PC-9 (cell line): ENCODE data around the gene PPP1CC.

Source experiments
- CTCF ChIP-seq: fragments of 200-600 bp; sonication (generic); conservative IDR thresholded peaks from 2 replicates; pipeline ENCODE4 v1.6.1; 2017; ENCODE audit warnings: mixed run types, antibody characterized with exemption, mild to moderate bottlenecking, moderate library complexity
- EZH2 ChIP-seq: fragments of 200-600 bp; sonication (generic); IDR thresholded peaks from 2 replicates; pipeline ENCODE4 v1.8.0; 2017; ENCODE audit warnings: antibody characterized with exemption, low read depth

- no peak for TF ChIP-seq CTCF
- TF ChIP-seq EZH2, result no peak
These were observed 37.8 kb upstream of the PPP1CC start for GRCh38 chr12:110780448-110780847.
